Mononuclear cell (primary cell): ENCODE results near the gene NLRP5. TPM values are rescaled to one million over a fixed set of nuclear protein-coding genes. Genes with fewer than 3 reads are reported as not detected.
"Not testable (repeated sequence)": the region's sequence is repeated elsewhere in the genome, so short reads cannot be mapped to it uniquely, and the experiment has no call there.

Source experiments
- H3K27me3 ChIP-seq: 2 replicates; pipeline ENCODE4 v1.6.0; 2011; ENCODE audit warnings: low read length, control low read depth; ENCODE audit not compliant: insufficient read depth
- H3K4me1 ChIP-seq: 2 replicates; pipeline ENCODE4 v1.5.1; 2011; ENCODE audit warnings: mild to moderate bottlenecking, low read length, control low read depth; ENCODE audit not compliant: insufficient read depth
- H3K4me3 ChIP-seq: 2 replicates; pipeline ENCODE4 v1.5.1; 2011; ENCODE audit warnings: mild to moderate bottlenecking, low read length, moderate library complexity
- H3K9me3 ChIP-seq: 2 replicates; pipeline ENCODE4 v1.5.1; 2011; ENCODE audit warnings: low read depth, mild to moderate bottlenecking, control low read depth, low read length
- total RNA-seq: library from RNA; depleted of rRNA; stranded (reverse); fragments of >200 nt; gene quantifications from one replicate; pipeline ENCODE4 v1.2.3, GENCODE V29; 2012

NLRP5 gene
- total RNA-seq, 1 donor = not detected

DNA sequence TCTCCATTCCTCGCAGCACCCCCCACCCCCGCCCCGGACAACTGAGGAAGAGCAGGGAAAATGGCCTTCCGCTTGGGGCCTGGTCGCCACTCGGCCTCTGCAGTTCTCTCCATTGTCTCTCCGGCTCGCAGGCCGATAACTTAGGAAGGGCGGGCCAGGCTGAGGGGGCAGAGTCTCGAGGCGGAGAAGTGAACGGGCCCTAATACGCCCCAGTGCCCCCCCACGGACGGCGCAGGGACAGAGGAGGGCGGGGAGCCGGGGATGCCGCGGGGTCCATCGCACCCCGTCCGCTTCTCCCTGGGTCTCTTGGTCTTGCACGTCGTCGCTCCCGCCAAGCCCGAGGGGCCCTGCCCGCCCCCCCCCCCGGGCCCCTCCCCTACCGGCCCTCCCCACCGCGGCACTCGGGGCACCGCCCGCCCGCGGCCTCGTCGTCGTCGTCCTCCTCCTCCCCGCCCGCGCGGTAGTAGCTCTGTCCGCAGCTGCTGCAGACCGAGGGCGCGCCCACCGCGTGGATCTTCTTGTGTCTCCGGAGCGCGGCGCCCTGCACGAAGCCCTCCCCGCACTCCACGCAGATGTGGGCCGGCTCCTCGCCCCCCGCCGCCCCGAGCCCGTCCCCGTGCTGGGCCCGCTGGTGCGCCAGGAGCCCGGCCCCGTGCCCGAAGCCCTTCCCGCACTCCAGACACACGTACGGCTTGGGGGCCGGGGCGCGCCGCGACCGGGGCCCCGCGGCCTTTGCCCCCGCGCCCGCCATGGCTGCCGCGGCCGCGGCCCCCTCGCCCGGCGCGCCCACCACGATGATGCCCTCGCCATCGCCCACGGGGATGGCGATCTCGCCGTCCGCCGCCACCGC lies 101.3 kb downstream of the NLRP5 start:
- Histone ChIP-seq H3K9me3 (no peaks in the 10 kb centered on the region), H3K27me3 (no peaks in the 10 kb centered on the region), H3K4me3 (no peak overlapping the region), H3K4me1 (no peaks in the 10 kb centered on the region)

- Histone ChIP-seq H3K4me3 (no peak overlapping the region), H3K4me1 (no peaks in the 10 kb centered on the region), H3K27me3 (no peaks in the 10 kb centered on the region), H3K9me3 (no peaks in the 10 kb centered on the region)
Measured at GRCh38 chr19:56088497-56089215, 102.1 kb downstream of the NLRP5 start.

DNA sequence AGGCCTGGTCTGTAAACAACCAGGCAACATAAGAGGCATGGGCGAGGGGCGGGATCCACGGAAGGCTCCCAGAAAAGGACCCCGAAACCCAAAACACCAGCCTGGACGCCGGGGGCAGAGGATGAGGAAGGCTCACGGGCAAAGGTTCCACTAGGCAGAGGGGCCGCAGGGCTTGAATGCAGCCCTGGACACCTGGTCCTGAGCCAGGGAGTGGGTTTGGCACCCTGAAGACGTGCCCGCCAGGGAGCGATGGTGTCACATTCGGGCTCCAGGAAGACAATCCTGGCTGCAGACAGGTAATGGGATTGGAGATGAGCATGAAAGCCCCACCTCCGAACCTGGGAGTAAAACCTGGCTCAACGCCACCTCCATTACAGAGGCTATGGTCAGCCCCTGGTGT lies 102.8 kb downstream of the NLRP5 start:
- Histone ChIP-seq H3K9me3 (no peaks in the 10 kb centered on the region), H3K4me1 (no peaks in the 10 kb centered on the region), H3K4me3 (no peak overlapping the region), H3K27me3 (no peaks in the 10 kb centered on the region)

GRCh38 chr19:56091066-56091490 lies 104.5 kb downstream of the NLRP5 start:
- Histone ChIP-seq H3K9me3 (no peaks in the 10 kb centered on the region), H3K4me3 (no peak overlapping the region), H3K4me1 (no peaks in the 10 kb centered on the region), H3K27me3 (no peaks in the 10 kb centered on the region)

DNA sequence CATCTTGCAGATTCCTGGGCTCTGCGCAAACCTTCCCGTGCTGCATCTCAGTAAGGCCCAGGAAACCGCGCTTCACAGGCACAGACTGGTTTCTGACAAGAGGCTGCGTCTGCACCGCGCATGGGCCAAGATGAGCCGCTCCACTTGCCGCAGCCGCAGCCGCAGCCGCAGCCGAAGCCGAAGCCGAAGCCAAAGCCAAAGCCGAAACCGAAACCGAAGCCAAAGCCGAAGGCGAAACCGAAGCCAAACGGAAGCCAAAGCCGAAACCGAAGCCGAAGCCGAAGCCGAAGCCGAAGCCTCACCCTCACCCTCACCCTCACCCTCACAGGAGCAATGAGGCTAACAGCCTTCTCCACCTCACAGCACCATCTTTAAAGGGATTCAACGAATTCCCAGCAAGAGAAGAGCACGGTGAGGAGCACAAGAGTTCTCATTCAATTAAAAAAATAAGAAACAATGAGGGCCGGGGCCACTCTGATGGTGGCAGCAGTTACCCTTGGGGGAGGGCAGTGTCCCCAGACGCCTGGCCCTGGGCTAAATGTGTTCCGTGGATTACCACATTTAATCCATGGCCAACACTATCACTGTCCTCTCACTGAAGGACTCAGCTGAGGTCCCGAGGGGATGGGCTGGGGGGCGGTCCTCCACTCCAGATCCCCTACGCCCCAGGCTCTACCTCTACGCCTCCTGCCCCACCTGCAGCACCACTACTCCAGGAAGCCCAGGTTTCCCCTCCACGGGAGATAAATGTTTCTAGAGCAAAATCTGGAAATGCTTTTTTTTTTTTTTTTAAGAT lies 105.4 kb downstream of the NLRP5 start:
- H3K4me3 ChIP-seq = no peak overlapping the region
- no peaks in the 10 kb centered on the region for H3K9me3 ChIP-seq
- no peaks in the 10 kb centered on the region for H3K4me1 ChIP-seq
- H3K27me3 ChIP-seq = no peaks in the 10 kb centered on the region

DNA sequence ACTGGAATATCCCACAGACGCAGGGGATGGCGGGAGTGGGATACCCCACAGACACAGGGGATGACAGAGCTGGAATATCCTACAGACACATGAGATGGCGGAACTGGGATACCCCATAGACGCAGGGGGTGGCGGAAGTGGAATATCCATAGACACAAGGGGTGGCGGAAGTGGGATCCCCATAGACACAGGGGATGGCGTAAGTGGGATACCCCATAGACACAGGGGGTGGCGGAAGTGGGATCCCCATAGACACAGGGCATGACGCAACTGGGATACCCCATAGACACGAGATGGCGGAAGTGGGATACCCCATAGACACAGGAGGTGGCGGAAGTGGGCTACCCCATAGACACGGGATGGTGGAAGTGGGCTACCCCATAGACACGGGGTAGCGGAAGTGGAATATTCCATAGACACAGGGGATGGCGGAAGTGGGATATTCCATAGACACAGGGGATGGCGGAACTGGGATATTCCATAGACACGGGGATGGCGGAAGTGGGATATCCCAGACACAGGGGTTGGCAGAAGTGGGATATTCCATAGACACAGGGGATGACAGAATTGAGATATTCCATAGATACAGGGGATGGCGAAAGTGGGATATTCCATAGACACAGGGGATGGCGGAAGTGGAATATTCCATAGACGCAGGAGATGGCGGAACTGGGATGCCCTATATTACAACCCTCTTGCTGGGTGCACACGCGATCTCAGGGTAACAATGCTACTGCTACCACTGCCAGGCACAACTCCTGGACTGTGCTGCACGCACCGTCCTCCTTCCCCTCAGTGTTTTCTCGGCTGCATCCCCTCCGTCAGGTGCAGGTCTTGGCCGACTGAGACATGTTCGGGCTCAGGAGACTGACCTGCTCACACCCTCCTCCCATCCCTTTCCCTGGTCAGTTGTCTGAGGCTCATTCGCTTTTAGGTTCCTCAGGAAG lies 106.4 kb downstream of the NLRP5 start:
- Histone ChIP-seq H3K4me3 (no peak overlapping the region), H3K4me1 (no peaks in the 10 kb centered on the region), H3K9me3 (no peaks in the 10 kb centered on the region), H3K27me3 (no peaks in the 10 kb centered on the region)

DNA sequence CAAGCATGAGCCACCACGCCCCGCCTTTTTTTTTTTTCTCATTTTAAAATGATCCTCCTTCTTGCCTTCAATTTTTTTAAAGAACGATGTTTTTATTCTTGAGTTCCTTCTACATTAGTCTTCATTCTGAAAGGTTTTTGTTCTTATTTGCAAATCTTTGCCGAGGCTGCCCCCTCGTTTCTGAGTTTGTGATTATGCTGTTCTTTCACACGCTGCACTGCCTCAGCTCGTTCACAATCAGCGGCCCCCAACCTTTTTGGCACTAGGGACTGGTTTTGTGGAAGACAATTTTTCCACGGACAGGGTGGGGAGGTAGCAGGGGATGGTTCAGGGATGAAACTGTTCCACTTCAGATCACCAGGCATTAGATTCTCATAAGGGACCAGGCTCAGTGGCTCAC lies 107.9 kb downstream of the NLRP5 start:
- H3K4me3 ChIP-seq = no peak overlapping the region
- no peaks in the 10 kb centered on the region for H3K9me3 ChIP-seq
- no peaks in the 10 kb centered on the region for H3K27me3 ChIP-seq
- H3K4me1 ChIP-seq = no peaks in the 10 kb centered on the region

- no peaks in the 10 kb centered on the region for H3K27me3 ChIP-seq
- H3K4me3 ChIP-seq = no peak overlapping the region
- H3K4me1 ChIP-seq = no peaks in the 10 kb centered on the region
- H3K9me3 ChIP-seq = no peaks in the 10 kb centered on the region
Measured at GRCh38 chr19:56096665-56097064, 110.1 kb downstream of the NLRP5 start.

DNA sequence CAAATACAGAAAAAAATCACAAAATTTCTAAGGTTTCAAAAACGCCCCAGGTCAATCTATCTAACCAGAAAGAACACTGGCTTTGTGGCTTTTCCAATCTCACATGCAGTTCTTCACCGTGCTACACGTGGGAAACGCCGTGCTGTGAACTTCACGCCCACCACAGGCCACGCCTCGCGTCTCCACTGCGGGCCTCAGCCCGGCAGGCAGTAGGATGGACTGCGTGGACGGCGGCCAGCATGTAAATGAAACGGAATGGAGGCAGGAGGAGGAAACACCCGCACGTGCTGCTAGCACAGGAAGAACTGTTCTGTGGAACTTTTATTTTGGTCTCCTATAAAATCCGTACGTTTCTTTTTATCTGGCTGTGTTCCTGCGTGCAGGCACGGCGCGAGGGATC lies 110.7 kb downstream of the NLRP5 start:
- no peaks in the 10 kb centered on the region for H3K27me3 ChIP-seq
- no peaks in the 10 kb centered on the region for H3K9me3 ChIP-seq
- H3K4me1 ChIP-seq = no peaks in the 10 kb centered on the region
- no peak overlapping the region for H3K4me3 ChIP-seq

DNA sequence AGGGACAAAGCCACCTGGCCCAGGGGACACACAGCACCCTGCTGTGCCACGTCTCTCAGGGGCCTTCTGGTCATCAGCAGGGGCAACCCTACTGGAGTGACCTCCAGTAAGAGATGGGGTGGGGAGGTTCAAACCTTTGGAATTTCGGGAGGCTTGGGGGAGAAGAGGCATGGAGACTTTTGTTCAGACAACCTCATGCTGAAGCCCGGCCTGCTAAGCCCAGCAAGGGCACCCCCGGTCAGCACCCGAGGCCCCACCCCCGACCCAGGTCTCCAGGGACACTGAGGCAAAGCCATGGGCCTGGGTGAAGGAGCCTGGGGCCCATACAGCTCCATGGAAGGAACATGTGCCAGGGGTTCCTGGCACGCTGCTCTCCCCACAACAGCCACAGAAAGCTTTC lies 111.2 kb downstream of the NLRP5 start:
- Histone ChIP-seq H3K27me3 (no peaks in the 10 kb centered on the region), H3K4me1 (no peaks in the 10 kb centered on the region), H3K9me3 (no peaks in the 10 kb centered on the region), H3K4me3 (no peak overlapping the region)

DNA sequence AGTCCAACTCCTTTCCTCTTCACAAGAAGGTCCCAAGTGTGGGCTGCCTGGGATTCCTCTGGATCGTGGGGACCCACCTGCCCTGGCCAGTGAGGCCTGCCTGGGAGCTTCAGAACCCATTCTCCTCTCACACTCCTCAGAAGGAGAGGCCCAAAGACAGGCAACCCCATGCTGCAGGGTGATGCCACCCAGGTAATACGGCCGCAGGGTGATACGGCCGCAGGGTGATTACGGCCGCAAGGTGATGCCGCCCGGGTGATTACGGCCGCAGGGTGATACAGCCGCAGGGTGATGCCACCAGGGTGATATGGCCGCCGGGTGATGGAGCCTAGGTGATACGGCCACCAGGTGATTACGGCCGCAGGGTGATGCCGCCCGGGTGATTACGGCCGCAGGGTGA lies 111.7 kb downstream of the NLRP5 start:
- H3K27me3 ChIP-seq, H3K9me3 ChIP-seq, H3K4me3 ChIP-seq, H3K4me1 ChIP-seq: not testable (repeated sequence)

DNA sequence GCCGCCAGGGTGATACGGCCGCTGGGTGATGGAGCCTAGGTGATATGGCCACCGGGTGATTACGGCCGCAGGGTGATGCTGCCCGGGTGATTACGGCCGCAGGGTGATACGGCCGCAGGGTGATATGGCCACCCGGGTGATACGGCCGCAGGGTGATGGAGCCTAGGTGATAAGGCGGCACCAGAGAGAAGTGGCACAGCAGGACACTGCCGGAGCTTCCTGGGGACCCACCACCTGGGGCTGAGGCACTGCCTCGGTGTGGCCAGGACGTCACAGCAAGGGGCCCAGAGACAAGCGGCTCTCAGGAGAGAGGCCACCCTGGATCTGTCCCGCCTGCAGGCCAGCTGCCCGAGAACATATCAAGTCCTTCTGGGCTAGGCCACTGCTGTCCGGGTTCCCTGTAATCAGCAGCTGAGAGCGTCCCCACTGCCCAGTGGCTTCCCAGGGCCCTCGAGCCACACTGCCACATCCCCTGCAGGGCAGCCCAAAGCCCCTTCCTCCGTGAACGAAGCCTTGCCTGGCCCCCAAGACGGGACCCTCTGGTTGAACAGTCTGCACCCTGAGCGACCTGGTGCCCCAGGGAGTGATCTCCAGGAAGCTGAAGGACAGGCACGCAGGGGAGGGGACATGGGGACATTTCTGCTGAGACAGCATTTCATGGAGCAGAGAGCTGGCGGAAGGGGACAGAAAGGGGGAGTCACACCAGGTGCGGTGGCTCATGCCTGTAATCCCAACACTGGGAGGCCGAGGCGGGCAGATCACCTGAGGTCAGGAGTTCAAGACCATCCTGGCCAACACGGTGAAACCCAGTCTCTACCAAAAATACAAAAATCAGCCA lies 112.4 kb downstream of the NLRP5 start:
- no peaks in the 10 kb centered on the region for H3K27me3 ChIP-seq
- H3K9me3 ChIP-seq = no peaks in the 10 kb centered on the region

DNA sequence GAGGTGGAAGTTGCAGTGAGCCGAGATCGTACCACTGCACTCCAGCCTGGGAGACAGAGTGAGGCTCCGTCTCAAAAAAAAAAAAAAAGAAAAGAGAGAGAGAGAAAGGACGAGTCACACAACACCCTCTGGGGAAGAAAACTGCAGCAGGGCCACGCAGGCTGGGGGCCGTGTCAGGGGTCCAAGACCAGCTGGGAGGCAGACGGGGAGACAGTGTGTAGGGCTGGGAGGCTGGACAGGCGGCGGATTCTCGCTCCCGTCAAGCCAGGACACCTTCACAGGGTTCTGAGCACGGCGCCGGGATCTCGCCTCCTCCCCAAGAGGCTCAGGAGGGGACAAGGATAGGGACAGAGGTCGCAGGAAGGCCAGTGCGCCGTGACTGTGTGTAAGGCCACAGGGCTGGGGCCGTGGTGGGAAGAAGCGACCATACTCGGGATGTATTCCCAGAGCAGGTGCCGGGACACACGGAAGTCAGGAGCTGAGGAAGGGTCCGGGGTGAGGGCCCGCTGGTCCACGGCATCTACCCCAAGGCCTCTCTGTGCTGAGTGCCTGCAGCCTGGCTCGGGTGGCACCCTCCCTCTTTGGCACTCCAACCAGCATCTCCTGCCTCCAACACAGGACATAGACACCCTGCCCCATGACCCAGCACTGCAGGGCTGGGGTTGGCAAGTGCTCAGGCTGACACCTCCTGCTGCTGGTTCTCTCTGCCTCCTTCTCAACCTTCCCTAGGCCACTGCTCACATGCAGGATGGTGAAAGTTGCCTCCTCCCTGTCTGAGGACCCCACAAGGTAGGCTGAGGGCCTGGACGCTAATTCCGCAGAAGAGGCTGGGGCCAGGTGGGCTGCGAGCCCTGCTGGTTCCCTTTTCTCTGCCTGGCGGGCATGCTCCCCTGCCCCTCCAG lies 113.3 kb downstream of the NLRP5 start:
- Histone ChIP-seq H3K4me3 (no peak overlapping the region), H3K27me3 (no peaks in the 10 kb centered on the region), H3K4me1 (no peaks in the 10 kb centered on the region), H3K9me3 (no peaks in the 10 kb centered on the region)

More for the DNA sequence above, 112.4 kb downstream of the NLRP5 start:
- Histone ChIP-seq H3K4me1 (no peaks in the 10 kb centered on the region), H3K4me3 (no peak overlapping the region)
